ENCODE data around the gene ZBED6. TPM values are rescaled to one million over a fixed set of nuclear protein-coding genes. Genes with fewer than 3 reads are reported as not detected.

Gene ZBED6
- total and polyA plus RNA-seq, 2 donors from 2014 or later: 0.15 to 37.2 TPM

DNA sequence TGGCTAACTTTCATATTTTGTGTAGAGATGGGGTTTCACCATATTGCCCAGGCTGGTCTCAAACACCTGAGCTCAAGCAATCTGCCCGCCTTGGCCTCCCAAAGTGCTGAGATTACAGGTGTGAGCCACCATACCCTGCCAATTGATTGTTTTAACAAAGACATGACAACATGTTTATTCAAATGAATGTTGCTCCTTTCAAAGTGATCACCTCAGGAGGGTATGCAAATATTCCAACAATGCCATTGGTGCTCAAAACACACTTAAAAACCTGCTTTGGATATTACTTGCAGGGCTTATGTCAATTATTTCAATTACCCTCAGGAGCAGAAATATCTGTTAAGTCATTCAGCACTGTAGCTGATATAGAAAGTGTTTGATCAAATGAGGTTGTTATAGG lies 22.6 kb upstream of the ZBED6 start:
- no peaks in the 10 kb centered on the region for H3K9me3 ChIP-seq (ENCODE audit: control insufficient read depth in 2 of 3, insufficient read depth in 1 of 3, low read length in 3 of 3)
- TF ChIP-seq, protein P1, sequence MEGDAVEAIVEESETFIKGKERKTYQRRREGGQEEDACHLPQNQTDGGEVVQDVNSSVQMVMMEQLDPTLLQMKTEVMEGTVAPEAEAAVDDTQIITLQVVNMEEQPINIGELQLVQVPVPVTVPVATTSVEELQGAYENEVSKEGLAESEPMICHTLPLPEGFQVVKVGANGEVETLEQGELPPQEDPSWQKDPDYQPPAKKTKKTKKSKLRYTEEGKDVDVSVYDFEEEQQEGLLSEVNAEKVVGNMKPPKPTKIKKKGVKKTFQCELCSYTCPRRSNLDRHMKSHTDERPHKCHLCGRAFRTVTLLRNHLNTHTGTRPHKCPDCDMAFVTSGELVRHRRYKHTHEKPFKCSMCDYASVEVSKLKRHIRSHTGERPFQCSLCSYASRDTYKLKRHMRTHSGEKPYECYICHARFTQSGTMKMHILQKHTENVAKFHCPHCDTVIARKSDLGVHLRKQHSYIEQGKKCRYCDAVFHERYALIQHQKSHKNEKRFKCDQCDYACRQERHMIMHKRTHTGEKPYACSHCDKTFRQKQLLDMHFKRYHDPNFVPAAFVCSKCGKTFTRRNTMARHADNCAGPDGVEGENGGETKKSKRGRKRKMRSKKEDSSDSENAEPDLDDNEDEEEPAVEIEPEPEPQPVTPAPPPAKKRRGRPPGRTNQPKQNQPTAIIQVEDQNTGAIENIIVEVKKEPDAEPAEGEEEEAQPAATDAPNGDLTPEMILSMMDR (IDR thresholded peaks at IDR 0.05; ENCODE audit: borderline replicate concordance, extremely low read depth, insufficient read depth): no peak
- no peaks in the 10 kb centered on the region for H3K36me3 ChIP-seq (ENCODE audit: control insufficient read depth in 2 of 3, insufficient read depth in 3 of 3, low read length in 3 of 3)
- intact Hi-C loops (cut with DNase I): no loop called here
- H3K4me1 ChIP-seq (ENCODE audit: control insufficient read depth in 2 of 3, insufficient read depth in 2 of 3, low read depth in 1 of 3, low read length in 3 of 3): peaks cover 3 to 4% (median 3%) of the 10 kb centered on the region in 3 donors
- FAIRE-seq: no peak
- no peak for DNase-seq
- no peaks in the 10 kb centered on the region for H3K27me3 ChIP-seq (ENCODE audit: control insufficient read depth, insufficient read depth, low read length)
- no peak overlapping the region for H3K4me3 ChIP-seq (ENCODE audit: low read length in 3 of 3)
- H3K27ac ChIP-seq (ENCODE audit: low read depth in 2 of 2, low read length in 2 of 2): no peak overlapping the region
- H3K9ac ChIP-seq (ENCODE audit: low read length in 3 of 3): no peak overlapping the region

GRCh38 chr1:203776636-203777035 lies 18.8 kb upstream of the ZBED6 start:
- Histone ChIP-seq H3K27me3 (ENCODE audit: control insufficient read depth, insufficient read depth, low read length) (no peaks in the 10 kb centered on the region), H3K9me3 (ENCODE audit: control insufficient read depth in 2 of 3, insufficient read depth in 1 of 3, low read length in 3 of 3) (no peaks in the 10 kb centered on the region), H3K4me1 (ENCODE audit: control insufficient read depth in 2 of 3, insufficient read depth in 2 of 3, low read depth in 1 of 3, low read length in 3 of 3) (no peaks in the 10 kb centered on the region), H3K4me3 (ENCODE audit: low read length in 3 of 3) (no peak overlapping the region), H3K9ac (ENCODE audit: low read length in 3 of 3) (no peak overlapping the region), H3K36me3 (ENCODE audit: control insufficient read depth in 2 of 3, insufficient read depth in 3 of 3, low read length in 3 of 3) (no peaks in the 10 kb centered on the region), H3K27ac (ENCODE audit: low read depth in 2 of 2, low read length in 2 of 2) (no peak overlapping the region)
- DNase-seq (no peak), FAIRE-seq (no peak)
- TF ChIP-seq, protein P1 (IDR thresholded peaks at IDR 0.05; ENCODE audit: borderline replicate concordance, extremely low read depth, insufficient read depth): peak; percentile 30
- intact Hi-C loops (cut with DNase I): no loop called here

- Histone ChIP-seq H3K9ac (ENCODE audit: low read length in 3 of 3) (no peak overlapping the region), H3K27me3 (ENCODE audit: control insufficient read depth, insufficient read depth, low read length) (no peaks in the 10 kb centered on the region), H3K36me3 (ENCODE audit: control insufficient read depth in 2 of 3, insufficient read depth in 3 of 3, low read length in 3 of 3) (no peaks in the 10 kb centered on the region), H3K4me1 (ENCODE audit: control insufficient read depth in 2 of 3, insufficient read depth in 2 of 3, low read depth in 1 of 3, low read length in 3 of 3) (no peaks in the 10 kb centered on the region), H3K4me3 (ENCODE audit: low read length in 3 of 3) (no peak overlapping the region), H3K27ac (ENCODE audit: low read depth in 2 of 2, low read length in 2 of 2) (no peak overlapping the region), H3K9me3 (ENCODE audit: control insufficient read depth in 2 of 3, insufficient read depth in 1 of 3, low read length in 3 of 3) (no peaks in the 10 kb centered on the region)
- DNase-seq: no peak
- FAIRE-seq: no peak
- intact Hi-C loops (cut with DNase I): no loop called here
- TF ChIP-seq, protein P1 (IDR thresholded peaks at IDR 0.05; ENCODE audit: borderline replicate concordance, extremely low read depth, insufficient read depth): no peak
Observed at GRCh38 chr1:203777596-203777995, 17.8 kb upstream of the ZBED6 start.

DNA sequence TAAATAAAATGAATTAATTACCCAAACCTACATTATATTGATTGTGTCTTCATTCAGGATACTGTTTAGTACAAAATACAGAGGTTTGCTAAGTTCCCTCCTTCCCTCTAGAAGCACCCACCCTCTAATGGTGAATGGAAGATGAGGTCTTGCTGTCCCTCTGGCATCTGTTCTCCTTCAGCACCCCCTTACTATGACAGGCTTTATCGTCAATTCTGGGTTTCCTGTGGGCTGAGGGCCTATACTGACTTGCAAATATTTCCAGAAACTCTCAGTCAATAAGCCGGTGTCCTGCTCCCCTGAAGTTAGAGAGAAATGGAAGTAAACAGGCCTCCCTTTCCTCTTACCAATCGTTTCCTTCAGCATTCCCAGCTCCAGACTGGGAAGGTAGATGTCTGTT lies 17.3 kb upstream of the ZBED6 start:
- no peak for FAIRE-seq
- H3K9me3 ChIP-seq (ENCODE audit: control insufficient read depth in 2 of 3, insufficient read depth in 1 of 3, low read length in 3 of 3): no peaks in the 10 kb centered on the region
- TF ChIP-seq, protein P1 (IDR thresholded peaks at IDR 0.05; ENCODE audit: borderline replicate concordance, extremely low read depth, insufficient read depth): no peak

More for the DNA sequence above, 17.3 kb upstream of the ZBED6 start:
- Histone ChIP-seq H3K4me3 (ENCODE audit: low read length in 3 of 3) (no peak overlapping the region), H3K27me3 (ENCODE audit: control insufficient read depth, insufficient read depth, low read length) (no peaks in the 10 kb centered on the region), H3K9ac (ENCODE audit: low read length in 3 of 3) (no peak overlapping the region), H3K4me1 (ENCODE audit: control insufficient read depth in 2 of 3, insufficient read depth in 2 of 3, low read depth in 1 of 3, low read length in 3 of 3) (no peaks in the 10 kb centered on the region), H3K27ac (ENCODE audit: low read depth in 2 of 2, low read length in 2 of 2) (no peak overlapping the region), H3K36me3 (ENCODE audit: control insufficient read depth in 2 of 3, insufficient read depth in 3 of 3, low read length in 3 of 3) (no peaks in the 10 kb centered on the region)
- DNase-seq: no peak
- intact Hi-C loops (cut with DNase I): no loop called here

Measured in kidney (tissue), 14 donors.